GM19238 (cell line): Measurements from ENCODE around the gene DMAP1.

Experiments
- DNase-seq: peaks from one replicate; pipeline ENCODE4 v3.0.0; 2011; ENCODE audit warnings: low spot score; ENCODE audit not compliant: insufficient read length

Gene DMAP1

DNA sequence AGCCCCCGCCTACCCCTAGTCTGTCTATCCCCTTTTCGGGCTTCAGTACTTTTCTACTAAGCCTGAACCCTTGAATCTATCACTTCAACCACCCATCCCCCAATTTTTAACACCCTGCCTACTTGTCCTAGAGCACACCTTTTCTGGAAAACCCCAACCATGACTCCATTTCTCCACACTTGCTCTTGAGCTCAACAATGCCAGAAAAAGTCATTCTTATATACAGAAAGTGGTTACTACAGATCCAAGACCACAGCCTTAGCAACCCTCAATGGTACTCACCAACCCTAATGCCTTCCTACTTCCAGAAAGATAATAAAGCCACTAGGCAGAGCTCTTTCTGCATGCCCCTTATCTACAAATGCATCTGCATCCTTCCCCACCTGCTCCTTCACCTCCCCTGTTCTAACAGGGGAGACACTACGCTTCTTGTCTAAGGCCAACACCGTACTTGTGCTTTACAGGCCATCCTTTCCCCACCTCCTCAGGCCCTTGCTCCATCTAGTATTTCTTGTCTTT is 41.2 kb downstream of the DMAP1 start:
- no peak for DNase-seq

DNA sequence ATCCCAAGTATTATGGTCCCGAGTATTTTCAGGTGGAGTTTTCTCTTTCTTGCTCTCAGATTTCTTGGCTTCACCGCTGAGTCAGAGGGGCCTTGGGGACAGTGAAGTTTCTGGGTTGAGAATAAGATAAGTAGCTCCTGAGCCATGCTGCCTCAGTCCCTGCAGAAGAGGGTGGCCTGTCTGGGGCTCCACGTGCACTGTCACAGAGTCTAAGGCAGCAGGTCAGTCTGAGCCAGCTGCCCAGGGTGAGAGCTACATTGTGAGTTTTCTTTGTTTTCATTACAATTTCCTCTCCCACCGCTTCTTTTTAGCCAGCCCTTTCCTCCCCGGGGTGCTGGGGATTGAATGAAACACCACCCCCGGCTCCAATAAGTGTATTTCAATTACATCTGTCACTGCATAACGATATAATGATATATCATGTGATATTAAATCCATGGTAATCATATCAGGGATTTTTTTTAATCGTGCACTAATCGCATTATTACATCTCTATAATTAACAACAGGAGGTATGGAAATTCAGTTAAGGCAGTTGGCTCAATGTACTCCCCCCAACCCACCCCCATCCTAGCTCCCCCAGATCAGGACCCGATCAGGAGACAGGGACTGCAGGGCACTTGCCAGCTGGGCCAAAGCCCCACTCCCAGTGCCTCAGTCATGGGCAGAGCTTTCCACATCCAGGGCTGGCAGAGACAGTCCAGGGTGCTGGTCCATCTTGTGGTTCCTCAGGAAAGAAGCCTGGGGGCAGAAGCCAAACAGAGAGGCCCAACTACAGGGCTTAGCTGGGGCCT is 43.7 kb downstream of the DMAP1 start:
- DNase-seq, result no peak

DNA sequence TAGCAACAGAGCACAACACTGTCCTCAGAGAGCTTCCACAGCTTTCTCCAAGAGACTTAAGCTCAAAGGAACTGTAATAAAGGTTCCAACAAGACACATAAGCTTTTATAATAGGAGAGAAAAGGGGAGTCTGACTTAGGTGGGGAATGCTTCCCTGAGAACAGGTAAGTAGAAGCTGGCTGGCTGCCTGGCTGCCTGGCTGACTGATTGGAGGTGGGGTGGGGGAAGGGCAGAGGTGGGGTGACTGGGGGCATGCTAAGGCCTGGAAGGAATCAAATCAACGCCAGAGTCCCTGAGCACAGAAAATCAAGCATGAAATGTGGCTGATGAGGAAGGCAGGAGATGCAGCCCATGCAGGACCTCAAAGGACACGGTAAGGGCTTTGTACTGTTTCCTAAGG is 45.8 kb downstream of the DMAP1 start:
- no peak for DNase-seq

DNA sequence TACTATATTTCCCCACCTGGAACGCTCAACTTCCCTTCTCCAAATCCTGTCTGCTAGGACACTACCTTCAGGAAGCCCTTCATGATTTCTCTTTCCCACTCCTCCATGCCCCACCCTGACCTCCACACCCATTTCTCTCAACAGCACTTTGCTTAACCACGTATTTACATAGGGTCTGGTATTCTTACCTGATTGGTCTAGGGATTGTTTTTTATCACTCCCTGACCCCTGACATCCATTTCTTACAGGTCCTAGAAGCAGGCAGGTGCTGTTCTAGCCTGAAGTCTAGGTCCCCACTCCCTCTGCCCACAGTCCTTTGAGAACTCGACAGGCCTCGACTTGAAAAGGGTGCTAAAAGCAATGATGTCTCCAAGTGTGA is 47.5 kb downstream of the DMAP1 start:
- DNase-seq, result no peak

DNA sequence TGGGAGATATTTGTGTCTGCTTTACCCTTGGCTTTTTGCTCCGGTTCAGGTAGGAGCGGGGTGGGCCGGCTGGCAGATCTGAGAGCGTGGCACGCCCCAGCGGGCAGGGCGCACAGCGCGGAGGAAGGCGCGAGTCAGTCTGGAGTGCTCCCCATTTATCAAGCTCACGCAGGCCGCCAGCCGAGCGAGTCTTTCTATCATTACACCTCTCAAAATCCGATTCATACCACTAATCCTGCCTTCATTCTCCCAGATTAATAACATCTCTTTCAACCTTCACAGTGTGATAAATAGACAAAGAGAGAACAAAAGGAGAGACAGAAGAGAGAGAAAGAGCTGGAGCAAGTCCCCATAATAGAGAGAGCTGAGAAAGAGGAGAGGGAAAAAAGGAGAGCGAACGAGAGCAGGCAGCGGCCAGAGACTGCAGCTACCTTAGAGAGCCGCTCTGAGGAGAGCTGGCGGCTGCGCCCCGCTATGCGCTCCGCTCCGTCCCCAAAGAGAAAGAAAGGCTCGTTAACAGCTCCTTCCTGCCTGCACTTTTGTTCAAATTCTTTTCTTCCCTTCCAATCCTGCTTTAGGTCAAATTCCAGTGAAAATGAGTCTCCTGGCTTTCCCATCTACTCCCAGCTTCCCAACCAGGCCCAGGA is 48.0 kb downstream of the DMAP1 start:
- no peak for DNase-seq

DNA sequence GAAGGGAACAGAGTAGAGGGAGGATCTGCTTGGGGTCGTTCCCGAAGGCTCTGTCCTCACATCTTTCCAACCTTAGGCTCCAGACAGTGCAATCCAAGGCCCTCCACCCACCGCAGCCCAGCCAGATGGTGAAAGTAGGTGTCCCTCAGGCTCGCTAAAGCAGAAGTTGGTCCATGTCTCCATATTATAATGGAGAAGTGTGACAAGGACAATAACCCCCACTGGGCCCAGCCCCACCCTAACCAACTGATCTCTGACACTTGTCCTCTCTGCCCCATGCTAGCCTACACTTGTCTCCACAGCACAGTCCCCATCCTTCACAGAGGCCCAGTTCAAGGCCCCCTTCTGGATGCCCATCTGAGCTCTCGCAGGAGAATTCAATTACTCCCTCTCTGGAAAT is 48.7 kb downstream of the DMAP1 start:
- DNase-seq, result no peak

DNA sequence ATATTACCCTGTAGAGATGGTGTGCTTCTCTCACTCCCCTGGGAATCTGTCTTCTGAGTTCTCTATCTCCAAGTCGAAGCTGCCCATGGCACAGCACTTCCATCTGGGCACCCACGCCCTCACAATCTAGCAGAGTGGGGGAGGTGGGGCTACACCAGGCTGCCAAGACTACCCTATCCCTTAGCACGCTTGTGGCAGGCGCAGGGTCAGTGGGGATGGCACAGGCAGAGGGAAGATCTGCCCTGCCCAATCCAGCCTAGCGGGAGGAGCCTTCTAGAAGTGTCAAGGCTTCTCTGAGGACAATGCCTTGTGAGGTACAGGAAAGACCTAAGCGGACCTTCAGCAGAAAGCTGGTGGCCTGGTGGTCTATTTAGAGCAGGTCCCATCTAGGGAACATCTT is 49.1 kb downstream of the DMAP1 start:
- DNase-seq, result no peak

DNA sequence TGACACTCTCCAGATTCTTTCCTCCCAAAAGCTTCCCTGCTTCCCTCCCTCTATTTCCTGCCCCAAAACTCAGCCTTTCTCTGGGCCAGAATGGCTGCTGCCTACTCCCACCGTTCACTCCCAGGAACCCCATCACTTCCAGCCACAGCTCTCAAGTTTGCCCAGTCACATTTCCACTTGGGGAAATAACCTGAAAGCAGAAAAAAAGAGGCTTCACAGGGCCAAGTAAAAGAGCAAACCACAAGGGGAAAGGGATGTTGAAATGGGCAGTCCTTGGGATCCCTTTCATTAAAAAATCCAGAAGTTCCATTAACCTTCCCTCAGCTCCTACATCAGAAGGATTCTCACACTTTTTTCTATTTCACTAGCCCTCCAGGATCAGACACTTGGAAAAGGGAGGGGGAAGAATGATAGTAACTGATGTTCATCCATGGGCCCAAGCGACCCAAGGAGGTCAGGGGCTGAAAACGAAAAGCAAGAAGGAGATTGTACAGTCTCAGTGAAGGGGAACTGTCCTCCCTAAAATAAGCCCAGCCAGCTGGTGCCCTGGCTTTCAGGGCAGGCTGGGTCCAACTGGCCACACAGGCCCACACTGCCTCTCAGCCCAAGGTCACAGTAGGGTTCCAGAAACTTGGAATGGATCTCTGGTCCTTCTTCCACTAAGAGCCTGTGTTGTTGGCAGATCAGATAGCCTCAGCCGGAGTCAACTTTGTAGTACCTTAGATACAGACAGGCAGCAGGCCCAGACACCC is 49.7 kb downstream of the DMAP1 start:
- no peak for DNase-seq

DNA sequence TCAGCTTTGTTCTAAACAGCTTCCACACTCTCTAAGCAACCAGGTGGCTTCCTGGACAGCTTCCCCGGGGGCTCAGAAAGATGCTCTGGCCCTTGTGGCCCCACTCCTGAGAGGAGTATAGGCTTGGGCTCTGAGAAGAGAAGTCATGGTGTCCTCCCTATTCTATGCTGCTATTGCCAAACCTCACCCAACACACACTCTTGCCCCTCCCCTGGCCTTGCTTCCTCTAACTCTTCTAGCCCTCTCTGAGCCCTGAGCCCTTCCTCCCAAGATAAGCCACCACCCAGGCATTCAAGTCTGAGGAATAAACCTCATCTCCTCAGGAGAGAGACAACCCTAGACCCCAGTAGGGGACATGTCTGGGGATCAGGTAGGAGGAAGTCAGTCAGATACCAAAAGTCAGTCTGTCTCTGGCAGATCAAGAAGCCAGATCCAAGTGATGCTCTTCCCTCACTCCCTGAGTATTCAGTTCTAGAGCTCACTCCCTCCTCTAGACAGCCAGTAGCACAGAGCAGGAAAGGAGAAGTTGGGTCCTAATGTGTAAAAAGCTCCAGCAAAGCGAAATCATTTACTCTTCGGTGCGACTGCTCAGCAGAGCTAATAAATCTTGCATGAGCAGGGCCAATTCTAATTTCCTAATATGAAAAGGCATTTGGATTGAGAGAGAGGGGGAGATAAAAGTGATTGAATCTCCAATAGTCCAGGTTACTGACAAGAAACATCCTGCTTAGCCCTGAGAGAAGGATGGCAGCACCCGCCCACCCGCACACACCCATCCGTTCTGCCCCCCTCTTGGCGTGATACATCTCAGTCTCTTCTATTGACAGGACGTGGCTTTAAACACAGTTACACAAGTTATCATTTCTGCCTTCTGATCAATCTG is 50.5 kb downstream of the DMAP1 start:
- no peak for DNase-seq

DNA sequence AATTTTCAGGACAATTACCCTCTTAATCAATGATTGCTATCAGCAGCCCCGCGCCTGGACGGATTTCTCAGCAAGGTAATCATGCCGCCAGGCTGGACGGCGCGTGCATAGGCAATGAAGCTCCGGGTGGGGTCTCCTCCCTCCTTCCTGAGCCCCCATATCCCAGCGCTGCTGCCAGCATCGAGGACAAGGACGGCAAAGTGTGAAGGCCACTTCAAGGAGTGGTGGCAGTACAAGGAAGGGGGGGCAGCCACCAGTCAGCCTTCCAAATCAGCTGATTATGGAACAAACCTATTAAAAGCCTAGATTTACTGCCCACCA is 51.1 kb downstream of the DMAP1 start:
- no peak for DNase-seq

DNA sequence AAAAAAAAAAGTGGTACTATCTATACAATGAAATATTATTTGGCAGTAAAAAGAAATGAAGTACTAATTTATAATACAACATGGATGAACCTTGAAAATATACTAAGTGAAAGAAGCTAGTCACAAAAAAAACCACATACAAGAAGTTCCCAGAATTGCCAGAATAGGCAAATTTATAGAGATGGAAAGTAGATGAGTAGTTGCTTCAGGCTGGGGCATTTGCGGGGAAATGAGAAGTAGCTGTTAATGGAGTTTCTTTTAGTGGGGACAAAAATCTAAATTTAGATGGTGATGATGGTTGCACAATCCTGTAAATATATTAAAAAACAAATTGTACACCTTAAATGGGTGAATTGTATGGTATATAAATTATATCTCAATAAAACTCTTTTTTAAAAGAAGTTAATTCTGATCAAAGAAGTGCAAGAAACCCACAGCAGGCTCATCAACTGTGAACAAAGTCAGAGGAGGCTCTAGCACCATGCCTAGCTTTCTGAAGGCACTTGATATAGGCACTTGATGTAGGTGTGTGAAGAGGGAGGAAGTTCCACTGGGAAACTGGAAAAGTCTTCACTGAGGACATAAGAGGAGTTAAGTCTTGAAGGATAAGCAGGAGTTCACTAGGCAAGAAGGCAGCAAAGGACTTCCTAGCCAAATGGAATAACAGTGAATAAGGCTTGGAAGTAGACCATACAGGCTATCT is 52.5 kb downstream of the DMAP1 start:
- no peak for DNase-seq

DNA sequence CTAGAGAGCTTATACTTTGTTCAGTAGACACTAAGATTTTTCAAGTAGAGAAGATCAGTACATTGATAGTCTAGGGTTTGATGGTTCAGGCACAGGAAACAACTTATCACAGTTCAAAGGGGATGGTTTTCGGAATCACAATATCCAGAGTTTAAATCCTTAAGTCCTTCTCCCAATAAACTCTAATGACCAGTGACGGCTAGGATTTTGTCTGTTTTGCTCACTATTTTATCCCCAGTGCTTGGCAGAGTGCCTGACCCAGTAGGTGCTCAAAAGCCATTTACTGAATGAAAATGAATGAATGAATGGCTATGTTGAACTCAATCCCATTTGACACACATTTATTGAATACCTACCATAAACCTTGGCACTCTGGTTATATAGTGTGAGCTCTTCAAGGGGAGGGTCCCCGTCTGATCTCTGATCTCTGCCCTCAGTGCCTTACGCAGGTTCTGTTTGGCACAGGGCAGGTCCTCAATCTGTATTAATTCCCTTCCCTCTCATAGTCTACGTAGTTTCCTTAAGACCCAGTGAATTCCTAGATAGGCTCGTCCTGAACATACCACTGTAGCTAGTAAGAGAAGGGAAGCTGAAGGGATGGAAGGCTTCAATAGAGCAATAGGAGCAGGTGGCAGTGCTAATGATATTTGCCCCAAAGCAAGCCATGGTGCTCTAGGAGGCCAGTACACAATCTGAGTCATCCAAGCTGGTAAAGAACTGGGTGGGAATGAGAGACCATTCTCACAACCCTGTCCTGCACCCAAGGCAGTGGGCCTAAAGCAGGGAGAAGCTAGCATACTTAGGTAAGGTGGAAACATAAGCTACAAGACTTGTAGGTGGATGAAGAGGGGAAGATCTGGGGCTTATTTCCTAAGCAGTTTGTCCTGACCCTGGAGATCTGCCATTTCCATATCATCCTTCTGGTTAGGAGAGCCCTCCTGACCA is 53.4 kb downstream of the DMAP1 start:
- DNase-seq, result no peak

DNA sequence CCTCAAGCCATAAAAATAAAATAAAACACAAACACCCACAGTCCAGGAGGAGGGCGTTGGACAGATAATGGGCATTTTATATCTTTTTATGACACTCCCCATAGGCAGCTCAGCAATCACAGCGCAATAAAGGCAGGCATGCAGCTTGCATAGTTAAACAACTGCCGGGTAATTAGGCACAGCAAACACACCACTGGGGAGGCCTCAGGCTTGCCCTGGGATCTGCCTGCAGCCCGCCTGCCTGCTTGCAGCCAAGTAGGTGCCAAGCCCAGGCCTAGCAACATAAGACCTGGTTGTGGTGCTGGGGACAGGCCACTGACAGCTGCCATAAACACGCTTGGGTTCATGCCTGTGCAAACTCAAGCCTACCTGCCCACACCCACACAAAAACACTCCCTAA is 54.2 kb downstream of the DMAP1 start:
- DNase-seq, result no peak

DNA sequence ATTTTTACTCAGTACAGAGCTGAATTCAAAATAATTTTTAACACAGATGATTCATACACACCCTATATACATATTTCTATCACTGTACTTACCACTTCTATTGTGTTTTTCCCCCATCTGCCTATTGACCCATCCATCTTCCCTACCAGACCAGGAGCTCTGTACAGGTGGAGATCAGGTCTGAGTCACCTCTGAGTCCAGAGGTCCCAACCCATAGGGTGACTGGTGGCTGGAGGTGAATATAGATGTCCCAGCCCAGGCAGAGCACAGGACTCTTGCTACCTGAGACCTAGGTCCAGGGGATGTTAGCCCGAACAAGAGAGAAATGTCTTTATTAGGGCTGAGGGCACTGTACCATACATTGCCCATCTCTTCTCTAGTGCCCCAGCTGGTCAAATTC is 54.8 kb downstream of the DMAP1 start:
- DNase-seq, result no peak
